HCT116 (cell line): ENCODE data around the gene IL1RAPL1. TPM values are rescaled to one million over a fixed set of nuclear protein-coding genes. Genes with fewer than 3 reads are reported as not detected.

ENCODE experiments used
- ATAC-seq: fragments of 200-7000 bp; cut with Tn5 transposase; 2 replicates; pipeline ENCODE4 v1.9.1; 2020; ENCODE audit warnings: mild to moderate bottlenecking, moderate library complexity
- BruUV-seq: library from RNA; stranded (reverse); fragments of 400-500 nt; replicated peaks from 2 replicates; lab custom pipeline; 2021; lab: Mats Ljungman, UMichigan
- CTCF ChIA-PET: fragments of 300-600 bp; sonication (Branson Sonifier 250); formaldehyde crosslinking; loops from one replicate; lab custom pipeline; 2021; ENCODE audit warnings: antibody characterized with exemption; lab: Charles Lee
- POLR2A ChIA-PET: fragments of 300-600, 350-600 bp; sonication (Branson Sonifier 250); formaldehyde crosslinking; loops from one replicate; lab custom pipeline; 2021; ENCODE audit warnings: antibody characterized with exemption; lab: Charles Lee
- RAD21 ChIA-PET, 2 experiments: fragments of 300-600 bp; sonication (Branson Sonifier 250); formaldehyde crosslinking; loops; one replicate each; lab custom pipeline; 2023; ENCODE audit warnings: low total read pairs in 2 of 2; ENCODE audit not compliant: uncharacterized antibody in 2 of 2, unreplicated experiment in 2 of 2, low non-redundant PET in 1 of 2; lab: Charles Lee
- DNase-seq: peaks from one replicate; pipeline ENCODE4 v3.0.0-alpha.2; 2010; ENCODE audit warnings: low read depth, low spot score
- H2AFZ ChIP-seq: fragments of 200-600 bp; shearing (Covaris generic), sonication (generic); 2 replicates; pipeline ENCODE4 v1.6.1; 2017; ENCODE audit warnings: low read depth, mixed run types, mixed read lengths, antibody characterized with exemption, low read length; ENCODE audit not compliant: poor library complexity, severe bottlenecking
- H3K27ac ChIP-seq: 2 replicates; pipeline ENCODE4 v1.5.1; 2012; ENCODE audit warnings: low read depth, low read length
- H3K27me3 ChIP-seq: fragments of 200-600 bp; sonication (generic); 2 replicates; pipeline ENCODE4 v1.6.1; 2016; ENCODE audit warnings: mixed run types, low read length, mixed read lengths; ENCODE audit not compliant: insufficient read depth
- H3K36me3 ChIP-seq, 2 experiments: fragments of 200-500 bp in 1 of 2; fragments of 200-600 bp in 1 of 2; sonication (Bioruptor generic) in 1 of 2; sonication (generic) in 1 of 2; 2 replicates each; pipeline versions ENCODE4 v1.5.1 to v1.6.1; 2014 to 2016; ENCODE audit warnings: low read length in 2 of 2, inconsistent platforms in 1 of 2, mixed read lengths in 1 of 2, mixed run types in 1 of 2; ENCODE audit not compliant: insufficient read depth in 2 of 2, control insufficient read depth in 1 of 2
- H3K4me1 ChIP-seq, 2 experiments: fragments of 200-600 bp in 1 of 2; sonication (generic) in 1 of 2; 2 replicates each; pipeline versions ENCODE4 v1.5.1 to v1.6.1; 2012 to 2017; ENCODE audit warnings: low read length in 2 of 2, inconsistent platforms in 1 of 2, mild to moderate bottlenecking in 1 of 2, mixed read lengths in 1 of 2, mixed run types in 1 of 2, moderate library complexity in 1 of 2; ENCODE audit not compliant: insufficient read depth in 2 of 2, control insufficient read depth in 1 of 2
- H3K4me2 ChIP-seq: fragments of 200-600 bp; sonication (generic); 2 replicates; pipeline ENCODE4 v1.6.1; 2017; ENCODE audit warnings: mixed run types, low read length, mixed read lengths
- H3K4me3 ChIP-seq, 2 experiments: fragments of 200-600 bp in 1 of 2; sonication (generic) in 1 of 2; replicated peaks in 1 of 2; 2 replicates each; pipeline ENCODE4 v1.5.1; 2011 to 2016; ENCODE audit warnings: low read length in 2 of 2, control low read depth in 1 of 2, low read depth in 1 of 2, mild to moderate bottlenecking in 1 of 2, mixed read lengths in 1 of 2, mixed run types in 1 of 2
- H3K79me2 ChIP-seq: fragments of 200-600 bp; sonication (generic); 2 replicates; pipeline ENCODE4 v1.6.1; 2017; ENCODE audit warnings: mild to moderate bottlenecking, mixed run types, low read length, moderate library complexity, mixed read lengths; ENCODE audit not compliant: insufficient read depth
- H3K9ac ChIP-seq: fragments of 200-600 bp; sonication (generic); 2 replicates; pipeline ENCODE4 v1.6.1; 2016; ENCODE audit warnings: low read length, mixed read lengths
- H3K9me2 ChIP-seq: fragments of 200-600 bp; sonication (generic), shearing (Covaris generic); 2 replicates; pipeline ENCODE4 v1.6.1; 2017; ENCODE audit warnings: mixed run types, mild to moderate bottlenecking, moderate library complexity; ENCODE audit not compliant: insufficient read depth
- H3K9me3 ChIP-seq, 2 experiments: fragments of 200-500 bp in 1 of 2; fragments of 200-600 bp in 1 of 2; sonication (Bioruptor generic) in 1 of 2; sonication (generic) in 1 of 2; 2 replicates each; pipeline ENCODE4 v1.6.1; 2014 to 2017; ENCODE audit warnings: low read length in 2 of 2, mixed read lengths in 2 of 2, inconsistent platforms in 1 of 2, low read depth in 1 of 2, mild to moderate bottlenecking in 1 of 2, mixed run types in 1 of 2, moderate library complexity in 1 of 2; ENCODE audit not compliant: control insufficient read depth in 1 of 2, insufficient read depth in 1 of 2
- H4K20me1 ChIP-seq: fragments of 200-600 bp; sonication (generic), shearing (Covaris generic); 2 replicates; pipeline ENCODE4 v1.6.1; 2017; ENCODE audit warnings: mixed run types, mild to moderate bottlenecking, moderate library complexity; ENCODE audit not compliant: insufficient read depth
- CTCF ChIP-seq, 3 experiments: fragments of 200-600 bp in 1 of 3; sonication (generic) in 1 of 3; IDR thresholded peaks in 2 of 3; conservative IDR thresholded peaks in 1 of 3; 2 replicates each; pipeline ENCODE4 v1.5.1; 2012 to 2017; ENCODE audit warnings: low read depth in 2 of 3, low read length in 2 of 3, antibody characterized with exemption in 1 of 3, borderline replicate concordance in 1 of 3, control low read depth in 1 of 3, mild to moderate bottlenecking in 1 of 3, mixed read lengths in 1 of 3, mixed run types in 1 of 3, moderate library complexity in 1 of 3; ENCODE audit not compliant: insufficient read depth in 1 of 3
- ELF1 ChIP-seq: IDR thresholded peaks from 2 replicates; pipeline ENCODE4 v1.6.1; 2012; ENCODE audit warnings: low read depth, borderline replicate concordance
- EZH2 ChIP-seq: fragments of 200-600 bp; sonication (generic); IDR thresholded peaks from 2 replicates; pipeline ENCODE4 v1.6.1; 2017; ENCODE audit warnings: antibody characterized with exemption, mixed run types
- FOSL1 ChIP-seq: IDR thresholded peaks from 2 replicates; pipeline ENCODE4 v1.6.1; 2012; ENCODE audit warnings: low read depth
- REST ChIP-seq: IDR thresholded peaks from 2 replicates; pipeline ENCODE4 v1.6.1; 2012; ENCODE audit warnings: low read depth
- SIN3A ChIP-seq: IDR thresholded peaks from 2 replicates; pipeline ENCODE4 v1.6.1; 2012; ENCODE audit warnings: low read depth
- YY1 ChIP-seq: IDR thresholded peaks from 2 replicates; pipeline ENCODE4 v1.6.1; 2011; ENCODE audit warnings: low read length, low read depth, moderate library complexity, mild to moderate bottlenecking; ENCODE audit not compliant: insufficient replicate concordance; ENCODE audit errors: extremely low read depth
- ZBTB33 ChIP-seq: IDR thresholded peaks from 2 replicates; pipeline ENCODE4 v1.6.1; 2011; ENCODE audit warnings: mild to moderate bottlenecking, low read length, moderate library complexity; ENCODE audit not compliant: insufficient replicate concordance; ENCODE audit errors: extremely low read depth
- intact Hi-C: fragments of 100-400 bp; cut with micrococcal nuclease; formaldehyde crosslinking; loops from 2 replicates; pipeline ENCODE4 v1.10.0; 2022
- total RNA-seq: library from RNA; stranded (reverse); gene quantifications from one replicate; pipeline ENCODE4 v1.2.1, GENCODE V29; 2021; ENCODE audit not compliant: unreplicated experiment

IL1RAPL1 gene
- total RNA-seq, 1 experiment from 2014 or later: 2.8 TPM

GRCh38 chrX:28659269-28659668 lies 72.0 kb downstream of the IL1RAPL1 start:
- Histone ChIP-seq H3K9me3 (no peaks in the 10 kb centered on the region), H3K9ac (no peak overlapping the region), H3K4me1 (no peaks in the 10 kb centered on the region; a peak in 2 of 4 replicates), H3K79me2 (no peaks in the 10 kb centered on the region), H3K36me3 (no peaks in the 10 kb centered on the region), H2AFZ (no peak overlapping the region), H3K9me2 (no peaks in the 10 kb centered on the region), H4K20me1 (no peaks in the 10 kb centered on the region), H3K4me2 (no peak overlapping the region), H3K27me3 (no peaks in the 10 kb centered on the region), H3K4me3 (no peak overlapping the region), H3K27ac (no peak overlapping the region)
- DNase-seq (no peak), ATAC-seq (no peak)
- intact Hi-C loops: no loop called here
- ChIA-PET CTCF (no interaction called here), POLR2A (no interaction called here), RAD21 (no interaction called here)
- TF ChIP-seq CTCF (IDR thresholded peaks at IDR 0.05 in 2 of 3, conservative IDR thresholded peaks at IDR 0.05 in 1 of 3; ENCODE audit: borderline replicate concordance in 1 of 3, insufficient read depth in 1 of 3, low read depth in 2 of 3, low read length in 2 of 3) (peak in 2 of 3 experiments; percentile 46 to 64; a peak in 4 of 6 replicates), SIN3A (no peak)
- no TSS peak for BruUV-seq

- intact Hi-C loops: loop anchor here (10.0 kb wide), 1 partner anchor 61 kb away; no protein-coding TSS in a partner anchor
- no peaks in the 10 kb centered on the region for H3K27me3 ChIP-seq
- no TSS peak for BruUV-seq
- H3K4me1 ChIP-seq: peaks cover 2 to 10% of the 10 kb centered on the region in 2 experiments; a peak in 3 of 4 replicates
- H3K36me3 ChIP-seq: no peaks in the 10 kb centered on the region
- no peak for ATAC-seq
- no peak overlapping the region for H2AFZ ChIP-seq
- no peak overlapping the region for H3K9ac ChIP-seq
- CTCF ChIA-PET: no interaction called here
- RAD21 ChIA-PET: no interaction called here
- no peaks in the 10 kb centered on the region for H4K20me1 ChIP-seq
- no peaks in the 10 kb centered on the region for H3K9me3 ChIP-seq
- POLR2A ChIA-PET: no interaction called here
- no peak overlapping the region for H3K27ac ChIP-seq
- no peaks in the 10 kb centered on the region for H3K9me2 ChIP-seq
- DNase-seq: no peak
- H3K4me2 ChIP-seq: no peak overlapping the region
- no peaks in the 10 kb centered on the region for H3K79me2 ChIP-seq
- H3K4me3 ChIP-seq: no peak overlapping the region
- no peak for TF ChIP-seq FOSL1
- TF ChIP-seq YY1: no peak
- TF ChIP-seq ELF1: no peak
- TF ChIP-seq ZBTB33: no peak
- TF ChIP-seq REST: no peak
- TF ChIP-seq EZH2: no peak
Observed at GRCh38 chrX:28665778-28666177, 78.5 kb downstream of the IL1RAPL1 start.
